PFSK-1 (cell line): ENCODE measurements around the gene DNAAF3.

Source experiments
- FOXP2 ChIP-seq: optimal IDR thresholded peaks from 2 replicates; pipeline ENCODE3; 2011; ENCODE audit warnings: borderline replicate concordance, control low read depth, inconsistent platforms; ENCODE audit not compliant: insufficient read depth; ENCODE audit errors: extremely low read length, extremely low read depth
- POLR2AphosphoS5 ChIP-seq: IDR thresholded peaks from 2 replicates; pipeline ENCODE4 v1.6.1; 2012; ENCODE audit warnings: low read depth, mild to moderate bottlenecking, control low read depth, low read length, moderate library complexity
- REST ChIP-seq, 2 experiments: IDR thresholded peaks; 2 replicates each; pipeline versions ENCODE4 v1.6.1 to v1.8.0; 2011 to 2012; ENCODE audit warnings: low read depth in 2 of 2, low read length in 2 of 2, control low read depth in 1 of 2, inconsistent platforms in 1 of 2, mild to moderate bottlenecking in 1 of 2, moderate library complexity in 1 of 2; ENCODE audit not compliant: insufficient read depth in 1 of 2
- SIN3A ChIP-seq: IDR thresholded peaks from 2 replicates; pipeline ENCODE4 v1.6.1; 2012; ENCODE audit warnings: mild to moderate bottlenecking, low read length, moderate library complexity, borderline replicate concordance; ENCODE audit not compliant: insufficient read depth
- TAF1 ChIP-seq: IDR thresholded peaks from 2 replicates; pipeline ENCODE4 v1.6.1; 2012; ENCODE audit warnings: low read length, control low read depth, borderline replicate concordance; ENCODE audit not compliant: insufficient read depth

The DNAAF3 gene

GRCh38 chr19:55171440-55171839, 5.0 kb upstream of the DNAAF3 start:
- TF ChIP-seq POLR2AphosphoS5 (no peak), REST (IDR thresholded peaks at IDR 0.05; ENCODE audit: insufficient read depth in 1 of 2, low read depth in 2 of 2, low read length in 2 of 2) (no peak), FOXP2 (no peak), TAF1 (no peak), SIN3A (no peak)

GRCh38 chr19:55169136-55169535, 2.7 kb upstream of the DNAAF3 start:
- TF ChIP-seq FOXP2 (no peak), POLR2AphosphoS5 (no peak), REST (IDR thresholded peaks at IDR 0.05; ENCODE audit: insufficient read depth in 1 of 2, low read depth in 2 of 2, low read length in 2 of 2) (no peak), SIN3A (no peak), TAF1 (no peak)

- TF ChIP-seq POLR2AphosphoS5 (no peak), FOXP2 (peak; percentile 84), SIN3A (no peak), REST (IDR thresholded peaks at IDR 0.05; ENCODE audit: insufficient read depth in 1 of 2, low read depth in 2 of 2, low read length in 2 of 2) (0 out of 4 replicates have a peak, but pooled peaks of 1 of the 2 experiments have one; percentile 6), TAF1 (no peak)
Measured at GRCh38 chr19:55165952-55166529, 372 bp downstream of the DNAAF3 start.

- no peak for TF ChIP-seq SIN3A
- TF ChIP-seq TAF1: no peak
Measured at GRCh38 chr19:55161571-55162322, 4.7 kb downstream of the DNAAF3 start.

GRCh38 chr19:55160986-55161365, 5.4 kb downstream of the DNAAF3 start:
- 0 out of 2 replicates have a peak, but pooled peaks have one; percentile 44 for TF ChIP-seq TAF1
- peak; percentile 76 for TF ChIP-seq POLR2AphosphoS5
- TF ChIP-seq SIN3A: no peak
- no peak for TF ChIP-seq FOXP2
- no peak for TF ChIP-seq REST (IDR thresholded peaks at IDR 0.05; ENCODE audit: insufficient read depth in 1 of 2, low read depth in 2 of 2, low read length in 2 of 2)
